HepG2 (cell line): Measurements from ENCODE around the gene CER1. TPM values are rescaled to one million over a fixed set of nuclear protein-coding genes. Genes with fewer than 3 reads are reported as not detected.

ENCODE experiments used
- CBX1 ChIP-seq: IDR thresholded peaks from one replicate; pipeline ENCODE4 v1.6.1; 2016; ENCODE audit warnings: antibody characterized with exemption, low read depth
- ETV5 ChIP-seq: IDR thresholded peaks from 2 replicates; pipeline ENCODE4 v1.6.1; 2018; ENCODE audit warnings: missing biosample characterization, missing genetic modification reagents, inconsistent platforms, borderline replicate concordance
- GFI1 ChIP-seq: sonication (generic); formaldehyde crosslinking; IDR thresholded peaks from 2 replicates; pipeline ENCODE4 v1.5.0; 2020; ENCODE audit warnings: missing genetic modification reagents, mild to moderate bottlenecking, borderline replicate concordance
- HMG20B ChIP-seq: conservative IDR thresholded peaks from 2 replicates; pipeline ENCODE4 v1.6.1; 2016; ENCODE audit warnings: missing genetic modification reagents, missing compliant biosample characterization
- IKZF1 ChIP-seq: fragments of 450-650 bp; IDR thresholded peaks from 2 replicates; pipeline ENCODE4 v1.7.1; 2016
- MBD4 ChIP-seq: IDR thresholded peaks from 2 replicates; pipeline ENCODE4 v1.6.1; 2012; ENCODE audit warnings: low read length, inconsistent platforms, borderline replicate concordance
- ZBED4 ChIP-seq: sonication (generic); formaldehyde crosslinking; IDR thresholded peaks from 2 replicates; pipeline ENCODE4 v1.4.0; 2020; ENCODE audit warnings: missing genetic modification reagents, borderline replicate concordance
- ZBTB20 ChIP-seq: sonication (generic); formaldehyde crosslinking; IDR thresholded peaks from 2 replicates; pipeline ENCODE4 v1.8.1; 2023; ENCODE audit warnings: missing genetic modification reagents, low read depth, mild to moderate bottlenecking, borderline replicate concordance
- ZMAT5 ChIP-seq: sonication (generic); formaldehyde crosslinking; IDR thresholded peaks from 2 replicates; pipeline ENCODE4 v1.5.0; 2020; ENCODE audit warnings: mild to moderate bottlenecking, low read depth, missing genetic modification reagents, borderline replicate concordance
- ZNF530 ChIP-seq: sonication (generic); formaldehyde crosslinking; IDR thresholded peaks from 2 replicates; pipeline ENCODE4 v1.5.0; 2020; ENCODE audit warnings: low read depth, mild to moderate bottlenecking, missing genetic modification reagents
- ZNF576 ChIP-seq: sonication (generic); formaldehyde crosslinking; IDR thresholded peaks from 2 replicates; pipeline ENCODE4 v1.4.0; 2020; ENCODE audit warnings: mild to moderate bottlenecking, missing genetic modification reagents
- ZNF687 ChIP-seq: sonication (generic); formaldehyde crosslinking; IDR thresholded peaks from 2 replicates; pipeline ENCODE4 v1.5.1; 2020; ENCODE audit warnings: mild to moderate bottlenecking, missing genetic modification reagents, moderate library complexity
- ZNF703 ChIP-seq: sonication (generic); formaldehyde crosslinking; IDR thresholded peaks from 2 replicates; pipeline ENCODE4 v1.5.1; 2020; ENCODE audit warnings: missing genetic modification reagents, mild to moderate bottlenecking, moderate library complexity, borderline replicate concordance
- ZNF878 ChIP-seq: sonication (generic); formaldehyde crosslinking; IDR thresholded peaks from 2 replicates; pipeline ENCODE4 v1.8.1; 2023; ENCODE audit warnings: mild to moderate bottlenecking, missing genetic modification reagents, moderate library complexity
- ZSCAN25 ChIP-seq: sonication (generic); formaldehyde crosslinking; IDR thresholded peaks from 2 replicates; pipeline ENCODE4 v1.8.0; 2022; ENCODE audit warnings: mild to moderate bottlenecking, missing genetic modification reagents
- polyA plus RNA-seq, 8 experiments: library from polyadenylated mRNA; depleted of rRNA in 3 of 8; stranded (reverse) in 7 of 8; unstranded in 1 of 8; fragments of >200 nt; fragmentation: Illumina TruSeq in 4 of 8; extraction: Trizol in 4 of 8; gene quantifications; 2 replicates each; pipeline versions ENCODE4 v1.2.1 to v1.2.3, GENCODE V29; 2011 to 2016; ENCODE audit warnings: low read depth in 4 of 8, missing spikeins in 1 of 8, mixed read lengths in 1 of 8; ENCODE audit not compliant: insufficient read depth in 1 of 8
- total RNA-seq, 5 experiments: library from RNA; depleted of rRNA; stranded (reverse); fragments of >200 nt; fragmentation: Illumina TruSeq; extraction: Trizol; gene quantifications; 2 replicates each; pipeline ENCODE4 v1.2.3, GENCODE V29; 2016; ENCODE audit warnings: low read depth in 1 of 5
- TF ChIP-seq, protein P1 (sequence below): sonication (generic); formaldehyde crosslinking; IDR thresholded peaks from 2 replicates; pipeline ENCODE4 v1.5.0; 2020; ENCODE audit warnings: missing genetic modification reagents
- TF ChIP-seq, protein P2 (sequence below): sonication (generic); formaldehyde crosslinking; IDR thresholded peaks from 2 replicates; pipeline ENCODE4 v1.5.0; 2020; ENCODE audit warnings: missing genetic modification reagents

Gene CER1
- total and polyA plus RNA-seq, 2 of the 13 experiments (the other 11 are each of a cell fraction or from before 2014, with no cell fraction given) = 0.18 TPM; not detected in 1

- TF ChIP-seq ZNF687 (CRISPR knock-in tag) = peak; percentile 98
- TF ChIP-seq MBD4 = no peak
- TF ChIP-seq GFI1 (CRISPR knock-in tag) = peak; percentile 61
- TF ChIP-seq ZBTB20 (CRISPR knock-in tag) = no peak
- TF ChIP-seq HMG20B (CRISPR knock-in tag) = no peak
- no peak for TF ChIP-seq ZNF703 (CRISPR knock-in tag)
- TF ChIP-seq ZMAT5 (CRISPR knock-in tag) = no peak
- TF ChIP-seq ZNF576 (CRISPR knock-in tag) = no peak
- TF ChIP-seq, protein P1, sequence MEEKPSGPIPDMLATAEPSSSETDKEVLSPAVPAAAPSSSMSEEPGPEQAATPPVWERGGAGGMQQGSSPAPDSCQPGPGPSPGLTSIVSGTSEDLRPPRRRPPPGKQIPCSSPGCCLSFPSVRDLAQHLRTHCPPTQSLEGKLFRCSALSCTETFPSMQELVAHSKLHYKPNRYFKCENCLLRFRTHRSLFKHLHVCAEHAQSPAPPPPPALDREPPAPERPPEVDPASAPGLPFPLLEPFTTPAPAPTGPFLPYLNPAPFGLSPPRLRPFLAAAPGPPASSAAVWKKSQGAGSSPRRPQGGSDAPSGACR = peak; percentile 75
- peak; percentile 32 for TF ChIP-seq CBX1
- TF ChIP-seq ETV5 = peak; percentile 72; the same call in 1 of the 2 replicates
- TF ChIP-seq, protein P2, sequence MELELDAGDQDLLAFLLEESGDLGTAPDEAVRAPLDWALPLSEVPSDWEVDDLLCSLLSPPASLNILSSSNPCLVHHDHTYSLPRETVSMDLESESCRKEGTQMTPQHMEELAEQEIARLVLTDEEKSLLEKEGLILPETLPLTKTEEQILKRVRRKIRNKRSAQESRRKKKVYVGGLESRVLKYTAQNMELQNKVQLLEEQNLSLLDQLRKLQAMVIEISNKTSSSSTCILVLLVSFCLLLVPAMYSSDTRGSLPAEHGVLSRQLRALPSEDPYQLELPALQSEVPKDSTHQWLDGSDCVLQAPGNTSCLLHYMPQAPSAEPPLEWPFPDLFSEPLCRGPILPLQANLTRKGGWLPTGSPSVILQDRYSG = no peak
- TF ChIP-seq ZSCAN25 = no peak
- TF ChIP-seq ZNF878 = no peak
- no peak for TF ChIP-seq ZBED4 (CRISPR knock-in tag)
- no peak for TF ChIP-seq ZNF530
- TF ChIP-seq IKZF1 = no peak
Observed at GRCh38 chr9:14693251-14693861, 29.2 kb downstream of the CER1 start, which contains the start of gene ZDHHC21 (continued).
